CMK (cell line): ENCODE measurements around the gene SYNM.

ENCODE experiments used
- DNase-seq: peaks from one replicate; pipeline ENCODE4 v3.0.0-alpha.2; 2010; ENCODE audit warnings: low read depth

The SYNM gene

DNA sequence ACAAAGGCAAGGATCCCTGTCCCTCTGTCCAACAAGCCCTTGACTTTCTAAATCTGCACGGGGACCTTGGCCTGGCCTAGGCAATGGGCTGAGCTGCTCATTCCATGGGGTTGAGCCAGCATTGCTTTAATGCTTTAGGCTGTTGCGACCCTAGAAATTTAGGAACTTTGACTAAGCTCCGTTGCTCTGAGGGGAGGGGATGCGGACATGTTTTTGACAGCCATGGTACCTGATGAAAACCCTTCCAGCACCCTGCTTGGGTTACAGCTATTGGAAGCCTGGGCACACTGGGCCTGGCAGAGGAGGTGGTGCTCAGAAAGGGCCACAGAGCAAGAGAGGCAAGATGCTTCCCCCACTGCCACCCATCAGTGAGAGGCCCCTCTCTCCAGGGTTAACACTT, 37.1 kb downstream of the SYNM start:
- no peak for DNase-seq

DNA sequence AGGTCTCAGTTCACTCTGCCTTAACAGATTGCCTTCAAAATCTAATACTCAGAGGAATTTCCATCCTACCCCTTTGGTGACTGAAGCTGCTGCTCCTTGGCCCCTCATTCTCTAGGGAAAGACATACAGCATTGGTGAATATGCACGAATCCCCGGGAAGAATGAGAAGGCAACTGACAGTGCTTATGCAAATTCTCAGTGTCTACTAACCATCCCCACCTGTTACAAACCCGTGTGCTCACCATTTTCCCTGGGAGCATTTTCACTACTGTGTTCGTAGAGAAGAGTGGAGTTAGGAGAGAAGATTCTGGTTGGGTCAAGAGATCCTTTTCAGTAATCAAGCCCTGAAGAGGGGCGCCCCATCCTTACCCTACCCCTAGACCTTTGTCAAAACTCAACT, 37.7 kb downstream of the SYNM start:
- DNase-seq = no peak

DNA sequence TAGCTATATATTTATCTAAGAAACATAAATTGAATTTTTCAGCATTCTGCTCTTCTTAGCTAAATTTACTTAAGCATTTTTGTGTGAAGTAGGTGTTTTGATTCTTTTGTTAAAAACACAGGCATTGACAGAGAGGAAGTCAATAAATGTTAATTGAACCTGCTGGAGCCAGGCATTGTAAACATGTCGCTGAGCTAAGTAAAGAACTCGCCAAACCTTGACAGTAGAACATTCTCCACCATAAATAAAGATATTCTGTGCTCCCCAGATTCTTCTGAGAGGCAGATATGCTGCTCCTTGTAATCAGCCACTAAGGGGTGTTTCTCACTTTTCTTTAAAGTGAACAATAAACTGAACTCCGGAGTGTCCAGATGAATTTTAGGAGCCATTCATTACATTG, 38.4 kb downstream of the SYNM start:
- DNase-seq = no peak

DNA sequence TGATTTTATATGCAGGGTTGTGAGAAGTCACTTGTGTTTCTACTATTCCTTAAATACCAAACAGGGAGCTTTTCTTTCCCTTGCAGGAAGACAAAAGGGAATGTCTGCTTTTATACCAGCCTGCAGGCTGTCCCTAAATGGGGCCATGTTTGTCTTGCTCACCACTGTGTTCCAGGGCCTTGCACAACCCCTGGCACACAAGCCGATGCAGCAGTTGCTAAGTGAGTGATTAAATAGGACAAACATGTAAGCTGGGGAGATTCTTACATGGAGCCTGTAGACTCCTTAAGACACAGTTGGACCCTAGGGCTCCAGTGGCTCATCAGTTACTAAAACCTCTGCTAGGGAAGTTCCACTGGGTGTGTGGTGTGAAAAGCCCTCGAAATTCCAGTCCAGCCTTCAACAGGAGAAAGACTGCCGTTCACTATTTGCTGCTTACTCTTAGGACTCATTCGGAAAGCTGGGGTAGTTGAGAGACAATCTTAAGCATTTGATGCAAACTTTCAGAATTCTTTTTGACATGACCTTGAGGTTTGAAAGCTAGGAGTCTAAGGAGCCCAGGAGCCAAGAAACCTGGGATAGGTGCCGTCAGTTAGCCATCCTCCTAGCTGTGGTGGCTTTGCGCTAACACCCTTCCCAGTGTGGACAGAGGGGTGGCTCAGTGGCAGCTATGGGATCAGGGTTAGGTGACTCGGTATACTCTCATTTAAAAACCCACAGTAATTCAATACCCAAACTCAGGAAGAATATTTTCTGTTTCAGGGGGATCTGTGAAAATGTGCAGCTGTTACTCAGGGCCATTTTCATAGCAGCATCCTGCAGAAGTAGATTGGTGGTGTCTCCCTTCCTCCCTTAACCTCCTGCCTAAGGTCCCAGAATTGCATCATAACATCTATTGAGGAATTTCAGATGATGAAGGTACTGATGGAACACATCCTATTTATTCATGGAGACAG, 39.1 kb downstream of the SYNM start:
- no peak for DNase-seq

DNA sequence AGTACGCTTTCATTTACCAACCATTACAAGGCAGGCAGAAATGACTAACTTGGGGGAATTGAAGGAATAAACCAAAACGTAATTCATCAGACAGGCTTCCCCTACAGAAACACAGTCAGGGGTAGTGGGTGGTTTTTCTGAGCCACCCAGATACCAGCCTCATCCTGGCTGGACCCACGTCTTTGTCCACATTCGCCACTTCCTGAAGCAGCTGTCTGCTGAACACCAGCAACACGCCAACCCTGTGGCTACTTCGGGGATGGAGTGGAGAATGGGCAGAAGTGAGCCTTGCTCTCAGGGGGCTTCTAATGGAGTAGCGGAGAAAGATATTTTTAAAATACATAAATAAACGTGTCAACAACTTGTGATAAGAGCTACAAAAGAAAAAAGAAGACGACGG, 40.1 kb downstream of the SYNM start:
- no peak for DNase-seq

DNA sequence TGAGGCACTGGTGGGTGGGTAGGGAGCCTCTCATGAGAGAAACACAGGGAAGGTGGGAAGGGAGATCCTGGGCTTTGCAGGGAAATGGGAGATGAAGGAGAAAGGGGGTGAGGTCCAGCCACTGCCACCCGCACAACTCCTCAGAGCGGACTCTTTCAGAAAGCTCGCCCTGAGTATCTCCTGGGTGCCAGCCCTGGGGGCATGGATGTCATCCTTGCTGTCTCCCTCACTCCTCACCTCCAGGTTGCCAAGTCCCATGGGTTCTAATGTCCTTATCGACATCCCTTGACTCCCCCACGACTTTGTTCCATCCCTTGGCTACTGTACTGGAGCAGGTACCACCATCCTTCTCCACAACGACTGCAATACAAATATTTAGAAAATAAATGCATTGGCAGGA, 40.9 kb downstream of the SYNM start:
- no peak for DNase-seq

DNA sequence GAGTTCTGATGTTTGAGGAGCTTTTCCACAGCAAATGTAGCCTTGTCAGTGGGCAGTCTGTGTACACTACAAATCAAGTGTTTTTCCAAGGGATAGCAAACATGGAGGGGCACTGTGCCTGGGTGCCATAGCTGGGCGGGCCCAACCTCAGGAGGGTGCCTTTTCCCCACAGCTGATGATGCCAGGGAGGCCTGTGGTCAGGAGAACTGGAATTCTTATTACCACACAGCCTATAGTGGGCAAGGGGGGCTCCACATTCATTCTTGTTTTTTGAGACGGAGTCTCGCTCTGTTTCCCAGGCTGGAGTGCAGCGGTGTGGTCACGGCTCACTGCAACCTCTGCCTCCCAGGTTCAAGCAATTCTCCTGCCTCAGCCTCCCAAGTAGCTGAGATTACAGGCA, 41.8 kb downstream of the SYNM start:
- DNase-seq = no peak

DNA sequence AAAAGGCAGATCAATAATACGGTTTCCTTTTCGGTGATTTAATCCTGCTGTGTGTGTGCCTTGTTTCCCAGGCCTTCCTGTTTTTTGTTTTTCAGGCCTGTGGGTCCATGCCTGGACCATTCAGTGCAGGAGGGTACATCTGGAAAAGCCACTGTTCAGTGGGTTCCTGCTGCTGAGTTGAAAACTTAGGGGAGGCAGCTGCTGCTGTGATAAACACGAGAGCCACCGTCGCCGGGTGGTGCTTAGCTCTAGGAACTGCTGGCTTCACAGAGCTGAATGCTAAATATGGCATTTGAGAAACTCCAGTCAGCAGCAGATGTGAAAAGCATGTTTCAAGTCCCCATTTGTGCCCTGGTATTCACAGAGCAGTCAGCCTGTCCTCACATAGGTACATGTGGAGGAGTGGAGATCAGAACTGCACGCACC, 44.0 kb downstream of the SYNM start:
- no peak for DNase-seq

DNA sequence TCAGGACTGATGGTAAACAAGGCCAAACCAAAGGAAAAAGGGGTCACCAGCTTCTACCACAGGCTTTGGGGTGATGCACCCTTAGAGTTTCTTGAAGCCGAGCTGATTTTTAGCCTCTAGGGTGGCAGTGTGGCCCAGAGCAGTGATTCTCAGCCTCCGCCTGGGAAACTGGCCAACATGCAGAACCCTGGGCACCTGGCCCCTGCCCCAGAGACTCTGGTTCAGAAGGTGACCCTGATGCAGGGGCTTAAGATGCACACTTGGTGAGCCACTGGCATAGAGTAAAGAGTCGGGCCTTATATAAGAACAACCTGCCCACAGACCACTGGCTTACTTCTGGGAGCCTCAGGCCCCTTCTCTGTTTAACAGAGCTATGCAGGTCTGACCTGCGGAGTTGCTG, 44.5 kb downstream of the SYNM start:
- no peak for DNase-seq

DNA sequence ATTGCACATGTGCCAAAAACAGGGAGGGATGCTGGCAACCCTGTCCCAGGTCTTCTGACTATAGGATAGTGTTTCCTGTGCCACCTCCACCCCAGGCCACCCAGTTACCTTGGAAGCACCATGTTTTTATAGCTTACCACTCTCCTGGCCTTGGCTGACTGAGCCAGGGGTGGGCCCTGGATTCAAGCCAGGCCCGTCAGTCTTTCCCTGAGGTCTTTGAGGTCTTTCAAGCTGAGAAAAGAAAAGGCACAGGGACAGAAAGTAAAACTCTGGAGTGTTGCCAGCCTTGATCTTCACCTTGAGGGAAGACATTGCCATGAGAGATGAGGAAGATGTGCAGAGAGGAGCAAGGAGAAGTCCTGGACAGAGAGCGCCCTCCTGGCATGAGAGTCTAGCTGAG, 46.3 kb downstream of the SYNM start:
- DNase-seq = no peak

DNA sequence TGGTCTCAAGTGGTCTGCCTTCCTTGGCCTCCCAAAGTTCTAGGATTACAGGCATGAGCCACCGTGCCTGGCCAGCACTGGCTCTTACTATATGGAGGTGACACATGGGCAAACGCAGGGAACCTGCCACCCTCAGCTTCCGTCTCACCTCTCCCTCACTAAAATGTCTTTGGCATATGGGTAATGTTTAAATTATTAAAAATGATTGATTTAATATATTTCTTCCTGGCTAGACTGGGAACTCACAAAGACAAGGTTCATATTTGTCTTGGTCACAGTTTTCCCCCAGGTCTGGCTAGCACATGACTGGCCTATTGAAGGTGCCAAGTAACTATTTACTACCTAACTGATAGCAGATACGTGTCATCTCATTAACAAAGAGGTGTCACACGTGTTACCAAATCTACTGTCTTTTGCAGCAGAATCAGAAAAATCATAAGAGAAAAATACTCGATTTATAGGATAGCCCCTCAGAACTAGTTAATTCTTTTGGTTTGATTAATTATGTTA, 48.2 kb downstream of the SYNM start:
- DNase-seq = no peak

DNA sequence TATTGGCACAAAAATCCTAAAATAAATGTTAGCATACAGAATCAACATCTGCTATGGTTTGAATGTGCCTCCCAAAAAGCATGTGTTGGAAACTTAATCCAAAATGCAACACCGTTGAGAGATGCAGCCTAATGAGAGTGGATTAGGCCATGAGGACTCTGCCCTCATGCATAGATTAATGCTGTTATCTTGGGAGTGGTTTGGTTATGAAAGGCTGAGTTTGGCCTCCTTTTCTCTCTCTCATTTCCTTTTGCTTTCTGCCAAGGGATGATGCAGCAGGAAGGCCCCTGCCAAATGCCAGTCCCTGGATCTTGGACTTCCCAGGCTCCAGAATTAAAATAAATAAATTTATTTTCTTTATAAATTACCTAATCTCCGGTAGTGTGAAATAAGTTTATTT, 49.4 kb downstream of the SYNM start:
- DNase-seq = no peak

DNA sequence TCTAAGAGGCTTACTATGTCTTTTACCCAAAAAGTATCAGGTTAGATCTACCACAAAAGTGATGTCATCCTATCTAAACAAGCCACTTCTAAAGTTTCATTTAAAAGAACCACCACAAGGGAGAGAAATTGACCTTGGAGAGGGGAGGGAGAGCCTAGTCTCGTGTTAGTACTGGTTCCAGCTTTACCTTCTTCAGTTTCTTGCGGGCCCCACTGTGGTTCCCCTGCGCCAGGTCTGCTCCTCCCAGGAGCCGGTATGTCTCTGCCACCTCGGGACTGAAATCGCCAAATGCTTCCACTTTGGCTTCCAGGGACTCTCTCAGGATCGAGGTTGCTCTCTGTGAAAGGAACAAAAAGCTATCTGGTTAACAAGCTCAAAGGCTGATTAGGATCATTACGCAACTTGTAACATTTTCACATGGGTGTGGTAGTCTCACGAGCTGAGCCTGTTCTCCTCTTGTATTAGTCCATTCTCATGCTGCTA, 51.1 kb downstream of the SYNM start:
- no peak for DNase-seq

DNA sequence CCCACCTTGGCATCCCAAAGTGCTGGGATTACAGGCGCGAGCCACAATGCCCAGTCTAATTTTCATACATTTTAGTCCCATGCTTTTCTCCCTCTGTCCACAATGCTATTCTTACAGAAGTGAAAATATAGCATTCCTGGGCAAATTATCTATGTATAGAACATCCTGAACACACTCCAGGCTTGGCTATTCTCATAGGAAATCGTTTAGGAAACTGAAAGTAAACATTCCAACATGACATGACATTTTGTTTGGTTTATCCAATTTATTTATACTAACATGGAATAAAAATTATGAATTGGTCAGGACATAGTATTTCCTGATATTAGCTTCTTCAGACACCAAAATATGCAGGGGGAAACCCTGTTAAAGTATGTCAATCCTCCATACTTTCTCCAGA, 52.6 kb downstream of the SYNM start:
- DNase-seq = no peak

DNA sequence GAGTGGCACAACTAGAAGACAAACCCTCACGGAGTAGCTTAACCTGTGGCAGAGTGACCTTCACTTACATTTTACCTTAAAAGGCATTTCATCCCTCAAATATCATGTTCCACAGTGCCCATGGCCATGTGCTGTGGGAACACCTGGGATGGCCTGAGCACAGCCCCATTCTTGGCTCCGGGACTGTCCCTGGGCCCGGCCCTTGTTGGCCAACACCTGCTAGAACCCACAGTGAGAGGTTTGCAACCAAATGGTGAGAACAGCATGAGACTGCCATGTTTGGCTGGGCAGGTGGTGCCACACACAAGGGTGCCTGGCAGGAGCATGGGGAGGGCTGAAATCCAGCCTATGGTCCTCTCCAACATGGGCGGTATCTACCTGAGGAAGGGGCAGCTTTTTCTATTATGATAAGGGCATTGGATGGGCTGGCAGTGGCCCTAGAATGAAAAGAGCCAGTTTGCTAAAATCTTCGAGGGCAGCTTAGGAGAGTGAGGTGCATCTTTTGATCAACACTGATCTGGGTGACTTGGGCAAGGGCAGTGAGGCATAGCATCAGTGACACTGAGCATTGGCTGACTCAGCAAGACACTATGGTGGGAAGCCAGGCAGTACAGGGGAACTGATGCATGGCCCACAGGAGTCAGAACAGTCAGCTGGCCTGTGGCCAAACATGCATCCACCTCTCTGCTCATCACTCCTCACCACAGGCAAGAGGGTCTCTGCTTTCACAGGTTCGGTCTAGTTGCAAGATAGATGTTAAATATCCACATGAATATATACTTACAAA, 53.9 kb downstream of the SYNM start:
- no peak for DNase-seq

DNA sequence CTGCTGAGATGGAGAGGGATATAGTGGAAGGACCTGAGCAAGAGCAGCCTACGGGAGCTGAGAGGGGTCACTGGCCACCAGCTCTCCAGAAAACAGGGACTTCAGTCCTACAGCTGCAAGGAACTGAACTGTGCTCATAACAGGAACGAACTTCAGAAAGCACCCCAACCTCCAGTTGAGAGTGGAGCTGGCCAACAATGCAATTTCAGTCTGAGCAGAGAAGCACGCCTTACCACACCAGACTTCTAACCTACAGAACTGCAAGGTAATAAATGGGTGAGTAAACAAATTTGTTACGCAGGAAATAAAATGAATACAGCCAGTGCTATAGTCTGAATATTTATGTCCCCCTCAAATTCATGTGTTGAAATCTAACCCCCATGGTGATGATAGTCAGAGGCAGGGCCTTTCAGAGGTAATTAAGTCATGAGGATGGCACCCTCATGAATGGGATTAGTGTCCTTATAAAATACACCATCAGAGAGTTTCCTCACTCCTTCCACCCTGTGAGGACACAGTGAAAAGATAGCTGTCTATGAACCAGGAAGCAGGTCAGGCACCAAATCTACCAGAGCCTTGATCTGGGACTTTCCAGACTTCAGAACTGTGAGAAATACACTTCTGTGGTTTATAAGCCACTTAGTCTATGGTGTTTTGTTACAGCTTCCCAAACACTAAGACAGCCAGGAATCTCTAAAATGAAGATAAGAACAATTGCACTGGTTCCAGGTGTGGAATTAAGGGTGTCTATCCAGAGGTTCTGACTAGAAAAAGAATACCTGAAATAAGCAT, 58.6 kb downstream of the SYNM start:
- DNase-seq = no peak

DNA sequence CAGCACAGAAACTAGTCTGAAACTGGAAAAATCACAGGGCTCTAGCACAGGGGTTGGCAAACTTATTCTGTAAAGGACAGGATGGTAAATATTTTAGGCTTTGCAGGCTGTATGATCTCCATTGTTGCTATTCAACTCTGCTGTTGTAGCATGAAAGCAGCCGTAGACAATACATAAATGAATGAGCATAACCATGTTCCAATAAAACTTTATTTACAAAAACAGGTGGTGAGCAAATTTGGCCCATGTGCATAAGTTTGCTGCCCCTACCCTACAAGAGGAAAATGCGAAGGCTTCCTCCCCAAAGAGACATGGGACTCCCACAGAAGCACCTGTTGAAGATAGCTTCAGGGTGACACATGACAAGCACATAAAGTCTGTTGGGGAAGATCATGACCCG, 59.2 kb downstream of the SYNM start:
- DNase-seq = no peak

DNA sequence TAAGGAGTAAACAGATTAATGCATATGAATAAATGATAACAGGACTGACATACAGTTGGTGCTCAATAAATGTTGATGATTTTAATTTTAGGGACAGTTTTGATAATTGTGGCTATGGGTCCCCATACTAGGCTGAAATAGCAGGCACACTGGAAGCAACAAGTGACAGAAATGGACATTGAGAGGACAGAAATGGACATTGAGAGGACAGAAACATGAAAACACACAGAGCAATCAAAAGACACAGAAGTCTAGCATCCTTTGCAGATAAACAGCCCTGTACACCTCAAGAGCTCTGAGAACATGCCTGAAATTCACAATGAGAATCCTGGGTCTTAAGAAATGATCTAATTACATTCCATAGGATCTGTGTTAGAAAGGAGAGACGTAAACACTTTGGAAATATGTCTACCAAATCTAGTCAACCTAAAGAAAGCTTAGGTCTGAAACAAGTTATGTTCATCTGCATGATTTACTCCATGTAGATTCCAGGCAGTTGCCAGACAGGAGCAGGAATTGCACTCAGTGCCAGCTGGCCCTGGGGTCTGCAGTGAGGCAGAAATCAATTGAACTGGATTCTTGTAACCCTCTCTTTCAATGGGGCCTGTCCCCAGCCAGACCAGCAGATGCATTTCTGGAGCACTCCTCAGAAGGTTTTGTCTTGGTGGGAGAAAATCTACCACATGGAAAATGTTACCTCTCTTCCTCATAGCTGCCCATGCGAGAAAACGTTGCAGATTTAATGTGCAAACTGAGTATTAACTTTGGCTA, 60.3 kb downstream of the SYNM start:
- DNase-seq = no peak

DNA sequence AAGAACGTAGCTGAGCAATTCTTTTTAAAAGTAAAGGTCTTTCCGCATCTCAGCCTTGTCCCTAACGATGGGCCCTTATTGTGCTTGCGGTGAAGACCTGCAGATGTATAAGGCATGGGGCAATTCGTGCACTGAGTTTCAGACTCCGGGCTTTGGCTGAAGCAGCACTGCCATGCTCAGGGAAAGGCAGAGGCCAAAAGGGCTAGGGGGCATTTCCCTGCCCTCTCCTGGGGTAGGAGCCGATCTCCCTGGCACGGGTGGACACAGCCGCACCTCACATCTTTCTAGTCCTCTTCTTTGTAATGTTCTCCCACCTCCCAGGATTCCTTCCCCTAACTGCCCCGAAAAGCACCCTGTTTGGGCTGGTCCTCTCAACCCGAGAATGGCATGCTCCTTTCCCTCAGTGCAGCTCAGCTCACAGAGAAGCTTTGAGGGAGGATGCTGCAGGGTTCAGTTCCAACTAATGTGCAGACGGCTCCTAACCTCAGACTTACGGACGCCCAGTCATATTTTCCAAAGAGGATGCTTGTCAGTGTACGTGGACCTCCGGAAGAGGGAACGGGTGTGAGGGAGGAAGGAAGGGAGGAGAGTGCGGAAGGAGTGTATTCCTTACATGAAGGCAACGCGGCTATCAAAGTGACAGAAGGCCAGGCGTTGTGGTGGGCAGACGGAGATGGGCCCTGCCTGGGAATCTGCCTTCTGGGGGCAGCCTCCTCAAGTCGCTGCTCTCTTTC, 61.2 kb downstream of the SYNM start:
- DNase-seq = no peak

DNA sequence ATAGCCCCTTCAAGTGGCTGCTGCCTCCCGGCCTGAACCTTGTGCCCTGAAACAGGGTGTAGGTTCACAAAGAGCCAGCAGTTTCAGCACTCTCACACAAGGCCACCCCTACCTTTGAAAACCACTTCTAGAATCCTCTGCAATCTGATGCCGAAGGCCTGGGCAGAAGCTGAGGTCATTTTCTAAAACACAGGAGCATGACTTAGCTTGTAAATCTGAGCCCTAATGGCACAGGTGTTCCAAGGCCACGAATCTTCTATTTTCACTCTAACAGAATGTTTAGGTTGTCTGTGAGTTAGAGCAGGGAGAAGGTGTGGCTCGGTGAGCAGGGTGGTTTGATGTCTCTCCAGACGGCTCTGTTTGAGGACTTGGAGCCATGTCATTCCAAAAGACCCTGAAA, 62.3 kb downstream of the SYNM start:
- DNase-seq = no peak

DNA sequence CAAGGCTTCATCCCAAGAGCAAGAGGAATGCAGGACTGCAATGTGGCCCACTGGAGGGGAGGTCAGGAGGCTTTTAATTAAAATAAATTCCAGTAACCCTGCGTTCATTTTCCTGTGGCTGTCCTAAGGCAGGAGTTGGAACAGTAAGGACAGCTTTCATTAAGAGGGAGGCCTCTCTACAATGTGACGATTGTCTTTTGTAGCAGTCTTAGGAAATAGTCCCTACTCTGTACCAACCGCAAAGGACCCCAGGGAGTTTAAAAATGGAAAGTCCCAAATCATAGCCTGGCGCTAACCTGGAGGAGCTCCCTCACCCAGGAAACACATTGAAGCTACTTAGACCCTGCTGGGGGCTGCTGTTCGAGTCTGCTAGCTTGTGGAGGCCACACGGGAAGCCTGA, 62.8 kb downstream of the SYNM start:
- no peak for DNase-seq
